ENCODE data around the gene INPP4B. TPM values are rescaled to one million over a fixed set of nuclear protein-coding genes. Genes with fewer than 3 reads are reported as not detected.

The INPP4B gene
- total and polyA plus RNA-seq, 2 donors from 2014 or later, result 2.6 to 18.9 TPM

GRCh38 chr4:142706381-142706780, 139.7 kb downstream of the INPP4B start:
- H3K9me3 ChIP-seq (ENCODE audit: control insufficient read depth in 2 of 3, insufficient read depth in 1 of 3, low read length in 3 of 3), result no peaks in the 10 kb centered on the region
- no peak overlapping the region for H3K4me3 ChIP-seq (ENCODE audit: low read length in 3 of 3)
- no peaks in the 10 kb centered on the region for H3K27me3 ChIP-seq (ENCODE audit: control insufficient read depth, insufficient read depth, low read length)
- TF ChIP-seq CTCF (IDR thresholded peaks at IDR 0.05; ENCODE audit: borderline replicate concordance, extremely low read depth, insufficient read depth), result no peak
- no peak overlapping the region for H3K9ac ChIP-seq (ENCODE audit: low read length in 3 of 3)
- no peak for FAIRE-seq
- H3K4me1 ChIP-seq (ENCODE audit: control insufficient read depth in 2 of 3, insufficient read depth in 2 of 3, low read depth in 1 of 3, low read length in 3 of 3), result no peaks in the 10 kb centered on the region
- intact Hi-C loops (cut with DNase I), result no loop called here
- H3K27ac ChIP-seq (ENCODE audit: low read depth in 2 of 2, low read length in 2 of 2), result no peak overlapping the region
- no peaks in the 10 kb centered on the region for H3K36me3 ChIP-seq (ENCODE audit: control insufficient read depth in 2 of 3, insufficient read depth in 3 of 3, low read length in 3 of 3)
- no peak for DNase-seq

- intact Hi-C loops (cut with DNase I), result no loop called here
- H3K4me1 ChIP-seq (ENCODE audit: control insufficient read depth in 2 of 3, insufficient read depth in 2 of 3, low read depth in 1 of 3, low read length in 3 of 3), result no peaks in the 10 kb centered on the region
- no peaks in the 10 kb centered on the region for H3K9me3 ChIP-seq (ENCODE audit: control insufficient read depth in 2 of 3, insufficient read depth in 1 of 3, low read length in 3 of 3)
- H3K9ac ChIP-seq (ENCODE audit: low read length in 3 of 3), result no peak overlapping the region
- no peaks in the 10 kb centered on the region for H3K27me3 ChIP-seq (ENCODE audit: control insufficient read depth, insufficient read depth, low read length)
- no peak for TF ChIP-seq CTCF (IDR thresholded peaks at IDR 0.05; ENCODE audit: borderline replicate concordance, extremely low read depth, insufficient read depth)
- no peak for FAIRE-seq
- no peak overlapping the region for H3K27ac ChIP-seq (ENCODE audit: low read depth in 2 of 2, low read length in 2 of 2)
- no peak for DNase-seq
- no peak overlapping the region for H3K4me3 ChIP-seq (ENCODE audit: low read length in 3 of 3)
- no peaks in the 10 kb centered on the region for H3K36me3 ChIP-seq (ENCODE audit: control insufficient read depth in 2 of 3, insufficient read depth in 3 of 3, low read length in 3 of 3)
Observed at GRCh38 chr4:142705820-142706219, 140.3 kb downstream of the INPP4B start.

GRCh38 chr4:142703694-142704309, 142.3 kb downstream of the INPP4B start:
- TF ChIP-seq CTCF (IDR thresholded peaks at IDR 0.05; ENCODE audit: borderline replicate concordance, extremely low read depth, insufficient read depth), result no peak
- no peak overlapping the region for H3K9ac ChIP-seq (ENCODE audit: low read length in 3 of 3)
- no peaks in the 10 kb centered on the region for H3K9me3 ChIP-seq (ENCODE audit: control insufficient read depth in 2 of 3, insufficient read depth in 1 of 3, low read length in 3 of 3)
- intact Hi-C loops (cut with DNase I), result no loop called here
- H3K4me1 ChIP-seq (ENCODE audit: control insufficient read depth in 2 of 3, insufficient read depth in 2 of 3, low read depth in 1 of 3, low read length in 3 of 3), result no peaks in the 10 kb centered on the region
- no peak overlapping the region for H3K27ac ChIP-seq (ENCODE audit: low read depth in 2 of 2, low read length in 2 of 2)
- no peak overlapping the region for H3K4me3 ChIP-seq (ENCODE audit: low read length in 3 of 3)
- no peaks in the 10 kb centered on the region for H3K27me3 ChIP-seq (ENCODE audit: control insufficient read depth, insufficient read depth, low read length)
- DNase-seq (no peak), FAIRE-seq (no peak)
- no peaks in the 10 kb centered on the region for H3K36me3 ChIP-seq (ENCODE audit: control insufficient read depth in 2 of 3, insufficient read depth in 3 of 3, low read length in 3 of 3)

GRCh38 chr4:142701017-142701416, 145.1 kb downstream of the INPP4B start:
- intact Hi-C loops (cut with DNase I), result no loop called here
- Histone ChIP-seq H3K9ac (ENCODE audit: low read length in 3 of 3) (no peak overlapping the region), H3K4me3 (ENCODE audit: low read length in 3 of 3) (no peak overlapping the region), H3K27me3 (ENCODE audit: control insufficient read depth, insufficient read depth, low read length) (no peaks in the 10 kb centered on the region), H3K9me3 (ENCODE audit: control insufficient read depth in 2 of 3, insufficient read depth in 1 of 3, low read length in 3 of 3) (no peaks in the 10 kb centered on the region), H3K4me1 (ENCODE audit: control insufficient read depth in 2 of 3, insufficient read depth in 2 of 3, low read depth in 1 of 3, low read length in 3 of 3) (no peaks in the 10 kb centered on the region), H3K36me3 (ENCODE audit: control insufficient read depth in 2 of 3, insufficient read depth in 3 of 3, low read length in 3 of 3) (no peaks in the 10 kb centered on the region), H3K27ac (ENCODE audit: low read depth in 2 of 2, low read length in 2 of 2) (no peak overlapping the region)
- DNase-seq, result no peak
- TF ChIP-seq CTCF (IDR thresholded peaks at IDR 0.05; ENCODE audit: borderline replicate concordance, extremely low read depth, insufficient read depth), result no peak
- no peak for FAIRE-seq
